Stomach smooth muscle (tissue), 2 donors: ENCODE data around the gene CASP1.
"Not testable (repeated sequence)": the region's sequence is repeated elsewhere in the genome, so short reads cannot be mapped to it uniquely, and the experiment has no call there.

Experiments
- H3K27ac ChIP-seq: one replicate; pipeline ENCODE4 v1.7.0; 2013; ENCODE audit warnings: mild to moderate bottlenecking, low read length, inconsistent platforms
- H3K27me3 ChIP-seq, 2 donors: one replicate each; pipeline ENCODE4 v1.7.0; 2013; ENCODE audit warnings: low read length in 2 of 2; ENCODE audit not compliant: insufficient read depth in 2 of 2, control insufficient read depth in 1 of 2
- H3K36me3 ChIP-seq, 2 donors: one replicate each; pipeline ENCODE4 v1.7.0; 2013; ENCODE audit warnings: low read length in 2 of 2; ENCODE audit not compliant: control insufficient read depth in 2 of 2, insufficient read depth in 2 of 2
- H3K4me1 ChIP-seq: one replicate; pipeline ENCODE4 v1.7.0; 2013; ENCODE audit warnings: low read length; ENCODE audit not compliant: control insufficient read depth, insufficient read depth
- H3K4me3 ChIP-seq, 2 donors: one replicate each; pipeline ENCODE4 v1.7.0; 2013; ENCODE audit warnings: low read length in 2 of 2
- H3K9ac ChIP-seq, 2 donors: one replicate each; pipeline ENCODE4 v1.7.0; 2013; ENCODE audit warnings: low read length in 2 of 2, mild to moderate bottlenecking in 1 of 2
- H3K9me3 ChIP-seq, 2 donors: one replicate each; pipeline ENCODE4 v1.7.0; 2013; ENCODE audit warnings: low read length in 2 of 2; ENCODE audit not compliant: control insufficient read depth in 2 of 2
- donor health status: healthy.
- donor health status: Pancreatic carcinoma.

CASP1 gene

GRCh38 chr11:105069749-105070148, 34.8 kb upstream of the CASP1 start:
- H3K4me1 ChIP-seq, H3K9ac ChIP-seq, H3K27me3 ChIP-seq, H3K36me3 ChIP-seq, H3K4me3 ChIP-seq, H3K9me3 ChIP-seq, H3K27ac ChIP-seq: not testable (repeated sequence)

- H3K27me3 ChIP-seq, H3K27ac ChIP-seq, H3K9me3 ChIP-seq, H3K36me3 ChIP-seq, H3K4me3 ChIP-seq, H3K9ac ChIP-seq, H3K4me1 ChIP-seq: not testable (repeated sequence)
Observed at GRCh38 chr11:105063245-105063941, 28.4 kb upstream of the CASP1 start.

GRCh38 chr11:105057432-105057831, 22.5 kb upstream of the CASP1 start:
- Histone ChIP-seq H3K9me3 (no peaks in the 10 kb centered on the region), H3K36me3 (no peaks in the 10 kb centered on the region), H3K27me3 (no peaks in the 10 kb centered on the region), H3K4me3 (no peak overlapping the region), H3K4me1 (no peaks in the 10 kb centered on the region), H3K27ac (no peak overlapping the region), H3K9ac (no peak overlapping the region)

GRCh38 chr11:105056446-105056845, 21.5 kb upstream of the CASP1 start:
- H3K4me1 ChIP-seq, result no peaks in the 10 kb centered on the region
- no peaks in the 10 kb centered on the region for H3K36me3 ChIP-seq
- H3K27ac ChIP-seq, result no peak overlapping the region
- no peak overlapping the region for H3K4me3 ChIP-seq
- H3K27me3 ChIP-seq, result no peaks in the 10 kb centered on the region
- H3K9ac ChIP-seq, result no peak overlapping the region
- no peaks in the 10 kb centered on the region for H3K9me3 ChIP-seq

- H3K9ac ChIP-seq, result no peak overlapping the region
- H3K4me3 ChIP-seq, result no peak overlapping the region
Observed at GRCh38 chr11:105054723-105055493, 20.0 kb upstream of the CASP1 start.

GRCh38 chr11:105052487-105052886, 17.5 kb upstream of the CASP1 start:
- Histone ChIP-seq H3K27ac (no peak overlapping the region), H3K9me3 (no peaks in the 10 kb centered on the region), H3K9ac (no peak overlapping the region), H3K4me3 (no peak overlapping the region), H3K36me3 (no peaks in the 10 kb centered on the region), H3K4me1 (no peaks in the 10 kb centered on the region), H3K27me3 (no peaks in the 10 kb centered on the region)

More at GRCh38 chr11:105054723-105055493, 20.0 kb upstream of the CASP1 start:
- no peaks in the 10 kb centered on the region for H3K27me3 ChIP-seq
- no peaks in the 10 kb centered on the region for H3K9me3 ChIP-seq
- H3K36me3 ChIP-seq, result no peaks in the 10 kb centered on the region
- H3K4me1 ChIP-seq, result no peaks in the 10 kb centered on the region
- H3K27ac ChIP-seq, result no peak overlapping the region

GRCh38 chr11:105051559-105051958, 16.6 kb upstream of the CASP1 start:
- no peak overlapping the region for H3K4me3 ChIP-seq
- no peaks in the 10 kb centered on the region for H3K27me3 ChIP-seq
- peaks cover 6% of the 10 kb centered on the region for H3K4me1 ChIP-seq
- no peak overlapping the region for H3K9ac ChIP-seq
- H3K9me3 ChIP-seq, result no peaks in the 10 kb centered on the region
- H3K27ac ChIP-seq, result no peak overlapping the region
- no peaks in the 10 kb centered on the region for H3K36me3 ChIP-seq

GRCh38 chr11:105049481-105049880, 14.5 kb upstream of the CASP1 start:
- no peak overlapping the region for H3K4me3 ChIP-seq
- no peaks in the 10 kb centered on the region for H3K36me3 ChIP-seq
- H3K4me1 ChIP-seq, result peaks cover 6% of the 10 kb centered on the region
- H3K9ac ChIP-seq, result no peak overlapping the region
- no peak overlapping the region for H3K27ac ChIP-seq
- H3K27me3 ChIP-seq, result no peaks in the 10 kb centered on the region
- H3K9me3 ChIP-seq, result no peaks in the 10 kb centered on the region

GRCh38 chr11:105046898-105047579, 12.1 kb upstream of the CASP1 start:
- Histone ChIP-seq H3K9ac (no peak overlapping the region), H3K4me1 (peaks cover 6% of the 10 kb centered on the region), H3K4me3 (peak overlapping the region in 1 of 2 donors; percentile 9), H3K27ac (no peak overlapping the region), H3K27me3 (no peaks in the 10 kb centered on the region), H3K36me3 (no peaks in the 10 kb centered on the region), H3K9me3 (no peaks in the 10 kb centered on the region)

- no peak overlapping the region for H3K27ac ChIP-seq
- H3K36me3 ChIP-seq, result no peaks in the 10 kb centered on the region
- peaks cover 6% of the 10 kb centered on the region for H3K4me1 ChIP-seq
- H3K9me3 ChIP-seq, result no peaks in the 10 kb centered on the region
- peak overlapping the region; percentile 14 to 59 for H3K4me3 ChIP-seq
- H3K9ac ChIP-seq, result no peak overlapping the region
- no peaks in the 10 kb centered on the region for H3K27me3 ChIP-seq
Observed at GRCh38 chr11:105045676-105046296, 10.8 kb upstream of the CASP1 start.
